H9 (cell line): ENCODE measurements around the gene SPTLC3. TPM values are rescaled to one million over a fixed set of nuclear protein-coding genes. Genes with fewer than 3 reads are reported as not detected.

Source experiments
- DNase-seq: peaks from one replicate; pipeline ENCODE4 v3.0.0-alpha.2; 2017
- H2AFZ ChIP-seq: one replicate; pipeline ENCODE4 v1.6.1; 2013; ENCODE audit warnings: mild to moderate bottlenecking, low read length, control low read depth, moderate library complexity
- H2AK5ac ChIP-seq: 2 replicates; pipeline ENCODE4 v1.6.1; 2013; ENCODE audit warnings: low read length, control low read depth, mixed read lengths; ENCODE audit not compliant: insufficient read length
- H2BK120ac ChIP-seq: one replicate; pipeline ENCODE4 v1.6.1; 2013; ENCODE audit warnings: low read depth, mild to moderate bottlenecking, low read length, control low read depth, inconsistent platforms; ENCODE audit not compliant: poor library complexity, severe bottlenecking
- H2BK12ac ChIP-seq: 2 replicates; pipeline ENCODE4 v1.6.1; 2013; ENCODE audit warnings: low read length, control low read depth, mixed read lengths, low read depth; ENCODE audit not compliant: insufficient read length
- H2BK15ac ChIP-seq: 2 replicates; pipeline ENCODE4 v1.6.1; 2013; ENCODE audit warnings: low read depth, low read length, control low read depth
- H2BK20ac ChIP-seq: one replicate; pipeline ENCODE4 v1.6.1; 2013; ENCODE audit warnings: low read depth, mild to moderate bottlenecking, low read length, control low read depth, inconsistent platforms; ENCODE audit not compliant: poor library complexity, severe bottlenecking
- H2BK5ac ChIP-seq: 2 replicates; pipeline ENCODE4 v1.6.1; 2013; ENCODE audit warnings: low read length, control low read depth, mixed read lengths; ENCODE audit not compliant: insufficient read length
- H3K14ac ChIP-seq: 2 replicates; pipeline ENCODE4 v1.6.1; 2013; ENCODE audit warnings: low read length, control low read depth; ENCODE audit not compliant: insufficient read depth
- H3K18ac ChIP-seq: 2 replicates; pipeline ENCODE4 v1.6.1; 2013; ENCODE audit warnings: low read depth, mild to moderate bottlenecking, mixed read lengths, low read length, control low read depth; ENCODE audit not compliant: insufficient read length
- H3K23ac ChIP-seq: 2 replicates; pipeline ENCODE4 v1.6.1; 2013; ENCODE audit warnings: low read length, control low read depth, mixed read lengths, low read depth; ENCODE audit not compliant: insufficient read length
- H3K23me2 ChIP-seq: 2 replicates; pipeline ENCODE4 v1.6.1; 2013; ENCODE audit warnings: low read depth, mild to moderate bottlenecking, mixed read lengths, low read length, control low read depth; ENCODE audit not compliant: insufficient read length, poor library complexity, severe bottlenecking
- H3K27ac ChIP-seq: 2 replicates; pipeline ENCODE4 v1.5.1; 2013; ENCODE audit warnings: low read length, control low read depth, mixed read lengths, low read depth; ENCODE audit not compliant: insufficient read length
- H3K27me3 ChIP-seq: 2 replicates; pipeline ENCODE4 v1.6.1; 2013; ENCODE audit warnings: low read length, control low read depth, inconsistent platforms; ENCODE audit not compliant: insufficient read depth
- H3K4ac ChIP-seq: 2 replicates; pipeline ENCODE4 v1.6.1; 2013; ENCODE audit warnings: low read depth, mild to moderate bottlenecking, control low read depth, inconsistent platforms, low read length, moderate library complexity
- H3K4me1 ChIP-seq: 2 replicates; pipeline ENCODE4 v1.6.1; 2013; ENCODE audit warnings: low read length, control low read depth, inconsistent platforms; ENCODE audit not compliant: insufficient read depth
- H3K4me2 ChIP-seq: 2 replicates; pipeline ENCODE4 v1.6.1; 2013; ENCODE audit warnings: low read length, control low read depth, mixed read lengths; ENCODE audit not compliant: insufficient read length, insufficient read depth
- H3K56ac ChIP-seq: 2 replicates; pipeline ENCODE4 v1.6.1; 2013; ENCODE audit warnings: low read depth, mild to moderate bottlenecking, mixed read lengths, low read length, control low read depth; ENCODE audit not compliant: insufficient read length
- H3K79me1 ChIP-seq: 2 replicates; pipeline ENCODE4 v1.6.1; 2013; ENCODE audit warnings: low read depth, mild to moderate bottlenecking, moderate library complexity, low read length, control low read depth, inconsistent platforms; ENCODE audit not compliant: insufficient read depth, poor library complexity, severe bottlenecking
- H3K79me2 ChIP-seq: 2 replicates; pipeline ENCODE4 v1.6.1; 2013; ENCODE audit warnings: low read length, control low read depth, inconsistent platforms; ENCODE audit not compliant: insufficient read depth
- H3K9ac ChIP-seq: 2 replicates; pipeline ENCODE4 v1.6.1; 2013; ENCODE audit warnings: low read length, control low read depth, mixed read lengths; ENCODE audit not compliant: insufficient read length; ENCODE audit errors: extremely low read depth
- H3K9me3 ChIP-seq: one replicate; pipeline ENCODE4 v1.6.1; 2013; ENCODE audit warnings: low read depth, low read length, inconsistent platforms; ENCODE audit not compliant: control insufficient read depth
- H3T11ph ChIP-seq: one replicate; pipeline ENCODE4 v1.6.1; 2013; ENCODE audit warnings: mild to moderate bottlenecking, low read length, control low read depth, inconsistent platforms
- H4K20me1 ChIP-seq: one replicate; pipeline ENCODE4 v1.6.1; 2013; ENCODE audit not compliant: control insufficient read depth, insufficient read length, insufficient read depth
- H4K5ac ChIP-seq: 2 replicates; pipeline ENCODE4 v1.6.1; 2013; ENCODE audit warnings: low read depth, mild to moderate bottlenecking, mixed read lengths, low read length, control low read depth; ENCODE audit not compliant: insufficient read length
- H4K8ac ChIP-seq: replicated peaks from 2 replicates; pipeline ENCODE4 v1.6.1; 2013; ENCODE audit warnings: low read length, control low read depth, mixed read lengths, low read depth; ENCODE audit not compliant: insufficient read length
- H4K91ac ChIP-seq: 2 replicates; pipeline ENCODE4 v1.6.1; 2013; ENCODE audit warnings: low read depth, mild to moderate bottlenecking, moderate library complexity, mixed read lengths, low read length, control low read depth; ENCODE audit not compliant: insufficient read length
- H3K27ac Mint-ChIP-seq, 3 experiments: 2 replicates in 2 of 3; 3 replicates in 1 of 3; pipeline ENCODE4 v1.8.0; 2020 to 2021; ENCODE audit warnings: mixed read lengths in 3 of 3, mild to moderate bottlenecking in 1 of 3, moderate library complexity in 1 of 3
- H3K27me3 Mint-ChIP-seq: 2 replicates; pipeline ENCODE4 v1.8.0; 2021; ENCODE audit warnings: low read depth, mild to moderate bottlenecking, moderate library complexity, mixed read lengths
- H3K36me3 Mint-ChIP-seq, 3 experiments: 2 replicates in 2 of 3; 3 replicates in 1 of 3; pipeline ENCODE4 v1.8.0; 2020 to 2021; ENCODE audit warnings: low read depth in 3 of 3, mixed read lengths in 3 of 3; ENCODE audit not compliant: insufficient read depth in 1 of 3
- H3K4me1 Mint-ChIP-seq, 2 experiments: 2 replicates each; pipeline ENCODE4 v1.8.0; 2020; ENCODE audit warnings: mixed read lengths in 2 of 2
- H3K4me3 Mint-ChIP-seq, 2 experiments: 2 replicates in 1 of 2; 3 replicates in 1 of 2; pipeline ENCODE4 v1.8.0; 2020 to 2021; ENCODE audit warnings: mild to moderate bottlenecking in 2 of 2, mixed read lengths in 2 of 2, moderate library complexity in 1 of 2
- H3K9me3 Mint-ChIP-seq, 2 experiments: 2 replicates in 1 of 2; 3 replicates in 1 of 2; pipeline ENCODE4 v1.8.0; 2020; ENCODE audit warnings: mild to moderate bottlenecking in 2 of 2, mixed read lengths in 2 of 2, moderate library complexity in 1 of 2
- WGBS: extraction: QIAGEN DNeasy Blood & Tissue Kit; methylation state at CpG from one replicate; pipeline ENCODE4 v1.1.7; 2013; ENCODE audit warnings: missing lambda C conversion rate, low lambda C conversion rate, mixed read lengths; ENCODE audit not compliant: insufficient read length; ENCODE audit errors: extremely low coverage; 5-methylcytosine and 5-hydroxymethylcytosine counted together
- total RNA-seq: library from RNA; stranded (reverse); gene quantifications from 2 replicates; pipeline ENCODE4 v1.2.1, GENCODE V29; 2021
- TF ChIP-seq, protein P1 (sequence below): fragments of 200-600 bp; sonication (generic); conservative IDR thresholded peaks from 3 replicates; pipeline ENCODE4 v1.8.0; 2021; ENCODE audit warnings: antibody characterized with exemption, mild to moderate bottlenecking

The SPTLC3 gene
- total RNA-seq, 1 experiment from 2014 or later, result 0.68 TPM

DNA sequence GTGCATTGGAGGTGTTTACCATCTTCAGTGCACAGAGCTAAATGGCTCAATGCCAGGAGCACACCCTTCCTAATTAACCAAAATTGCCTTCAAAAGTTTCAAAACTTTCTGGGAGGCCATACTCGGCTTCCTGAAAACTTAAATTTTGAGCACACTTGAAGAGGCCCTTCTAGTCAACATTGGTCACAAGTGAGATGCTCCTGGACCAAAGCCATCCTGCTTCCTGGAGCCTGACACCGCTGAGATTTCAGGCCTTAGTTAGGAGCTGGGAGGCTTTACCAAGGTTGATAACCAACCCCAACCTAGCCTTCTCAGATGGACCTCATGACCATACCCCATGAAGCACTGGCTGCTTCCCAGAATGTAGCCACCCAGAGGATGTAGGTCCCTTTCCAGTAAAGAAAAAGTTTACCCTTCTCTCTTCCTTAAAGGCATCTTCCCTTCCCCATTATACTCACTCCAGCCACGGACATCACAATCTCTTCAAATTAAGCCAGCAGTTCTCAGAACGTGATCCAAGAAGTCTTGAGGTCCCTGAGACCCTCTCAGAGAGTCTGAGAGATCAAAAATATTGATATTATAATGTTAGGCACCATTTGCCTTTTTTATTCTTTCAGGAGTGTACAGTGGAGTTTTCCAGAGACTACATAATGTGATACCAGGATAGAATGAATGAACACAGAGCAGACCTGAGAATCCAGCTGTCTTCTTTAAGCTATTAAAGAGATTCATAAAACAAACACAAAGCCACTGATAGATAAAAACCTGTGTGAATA, 32.8 kb upstream of the SPTLC3 start:
- Histone ChIP-seq H3K9me3 (no peaks in the 10 kb centered on the region), H3K79me1 (no peaks in the 10 kb centered on the region), H3T11ph (no peak overlapping the region), H3K56ac (no peak overlapping the region), H4K91ac (no peak overlapping the region), H3K23me2 (no peaks in the 10 kb centered on the region), H3K23ac (no peak overlapping the region), H3K27ac (no peak overlapping the region), H3K14ac (no peak overlapping the region), H2BK120ac (no peak overlapping the region), H2AK5ac (no peak overlapping the region), H3K18ac (no peak overlapping the region), H3K4me1 (no peaks in the 10 kb centered on the region; the same call in 1 of the 2 replicates), H2BK15ac (no peak overlapping the region), H3K4ac (no peak overlapping the region), H3K9ac (no peak overlapping the region), H3K27me3 (no peaks in the 10 kb centered on the region), H2AFZ (no peak overlapping the region), H4K20me1 (no peaks in the 10 kb centered on the region), H4K8ac (no peak overlapping the region), H2BK12ac (no peak overlapping the region), H2BK5ac (no peak overlapping the region), H4K5ac (no peak overlapping the region), H3K79me2 (no peaks in the 10 kb centered on the region), H2BK20ac (no peak overlapping the region), H3K4me2 (no peak overlapping the region)
- no peak overlapping the region for H3K4me3 Mint-ChIP-seq
- WGBS, result no CpG with 5 or more reads among the region's 4 CpGs
- 0 out of 7 replicates have a peak overlapping the region, but pooled peaks of 1 of the 3 experiments have one; percentile 5 for H3K27ac Mint-ChIP-seq
- no peak for DNase-seq
- H3K4me1 Mint-ChIP-seq, result peaks cover 3% of the 10 kb centered on the region in 2 experiments; a peak in 3 of 4 replicates
- no peaks in the 10 kb centered on the region for H3K36me3 Mint-ChIP-seq
- H3K27me3 Mint-ChIP-seq, result peaks cover 2% of the 10 kb centered on the region; the same call in 1 of the 2 replicates
- TF ChIP-seq, protein P1, sequence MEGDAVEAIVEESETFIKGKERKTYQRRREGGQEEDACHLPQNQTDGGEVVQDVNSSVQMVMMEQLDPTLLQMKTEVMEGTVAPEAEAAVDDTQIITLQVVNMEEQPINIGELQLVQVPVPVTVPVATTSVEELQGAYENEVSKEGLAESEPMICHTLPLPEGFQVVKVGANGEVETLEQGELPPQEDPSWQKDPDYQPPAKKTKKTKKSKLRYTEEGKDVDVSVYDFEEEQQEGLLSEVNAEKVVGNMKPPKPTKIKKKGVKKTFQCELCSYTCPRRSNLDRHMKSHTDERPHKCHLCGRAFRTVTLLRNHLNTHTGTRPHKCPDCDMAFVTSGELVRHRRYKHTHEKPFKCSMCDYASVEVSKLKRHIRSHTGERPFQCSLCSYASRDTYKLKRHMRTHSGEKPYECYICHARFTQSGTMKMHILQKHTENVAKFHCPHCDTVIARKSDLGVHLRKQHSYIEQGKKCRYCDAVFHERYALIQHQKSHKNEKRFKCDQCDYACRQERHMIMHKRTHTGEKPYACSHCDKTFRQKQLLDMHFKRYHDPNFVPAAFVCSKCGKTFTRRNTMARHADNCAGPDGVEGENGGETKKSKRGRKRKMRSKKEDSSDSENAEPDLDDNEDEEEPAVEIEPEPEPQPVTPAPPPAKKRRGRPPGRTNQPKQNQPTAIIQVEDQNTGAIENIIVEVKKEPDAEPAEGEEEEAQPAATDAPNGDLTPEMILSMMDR, result no peak
- no peaks in the 10 kb centered on the region for H3K9me3 Mint-ChIP-seq
